H9 (cell line): ENCODE measurements around the gene S100A8. TPM values are rescaled to one million over a fixed set of nuclear protein-coding genes. Genes with fewer than 3 reads are reported as not detected.

Source experiments
- DNase-seq: peaks from one replicate; pipeline ENCODE4 v3.0.0-alpha.2; 2017
- H2AFZ ChIP-seq: one replicate; pipeline ENCODE4 v1.6.1; 2013; ENCODE audit warnings: mild to moderate bottlenecking, low read length, control low read depth, moderate library complexity
- H2AK5ac ChIP-seq: 2 replicates; pipeline ENCODE4 v1.6.1; 2013; ENCODE audit warnings: low read length, control low read depth, mixed read lengths; ENCODE audit not compliant: insufficient read length
- H2BK120ac ChIP-seq: one replicate; pipeline ENCODE4 v1.6.1; 2013; ENCODE audit warnings: low read depth, mild to moderate bottlenecking, low read length, control low read depth, inconsistent platforms; ENCODE audit not compliant: poor library complexity, severe bottlenecking
- H2BK12ac ChIP-seq: 2 replicates; pipeline ENCODE4 v1.6.1; 2013; ENCODE audit warnings: low read length, control low read depth, mixed read lengths, low read depth; ENCODE audit not compliant: insufficient read length
- H2BK15ac ChIP-seq: 2 replicates; pipeline ENCODE4 v1.6.1; 2013; ENCODE audit warnings: low read depth, low read length, control low read depth
- H2BK20ac ChIP-seq: one replicate; pipeline ENCODE4 v1.6.1; 2013; ENCODE audit warnings: low read depth, mild to moderate bottlenecking, low read length, control low read depth, inconsistent platforms; ENCODE audit not compliant: poor library complexity, severe bottlenecking
- H2BK5ac ChIP-seq: 2 replicates; pipeline ENCODE4 v1.6.1; 2013; ENCODE audit warnings: low read length, control low read depth, mixed read lengths; ENCODE audit not compliant: insufficient read length
- H3K14ac ChIP-seq: 2 replicates; pipeline ENCODE4 v1.6.1; 2013; ENCODE audit warnings: low read length, control low read depth; ENCODE audit not compliant: insufficient read depth
- H3K18ac ChIP-seq: 2 replicates; pipeline ENCODE4 v1.6.1; 2013; ENCODE audit warnings: low read depth, mild to moderate bottlenecking, mixed read lengths, low read length, control low read depth; ENCODE audit not compliant: insufficient read length
- H3K23ac ChIP-seq: 2 replicates; pipeline ENCODE4 v1.6.1; 2013; ENCODE audit warnings: low read length, control low read depth, mixed read lengths, low read depth; ENCODE audit not compliant: insufficient read length
- H3K23me2 ChIP-seq: 2 replicates; pipeline ENCODE4 v1.6.1; 2013; ENCODE audit warnings: low read depth, mild to moderate bottlenecking, mixed read lengths, low read length, control low read depth; ENCODE audit not compliant: insufficient read length, poor library complexity, severe bottlenecking
- H3K27ac ChIP-seq: 2 replicates; pipeline ENCODE4 v1.5.1; 2013; ENCODE audit warnings: low read length, control low read depth, mixed read lengths, low read depth; ENCODE audit not compliant: insufficient read length
- H3K27me3 ChIP-seq: 2 replicates; pipeline ENCODE4 v1.6.1; 2013; ENCODE audit warnings: low read length, control low read depth, inconsistent platforms; ENCODE audit not compliant: insufficient read depth
- H3K4ac ChIP-seq: 2 replicates; pipeline ENCODE4 v1.6.1; 2013; ENCODE audit warnings: low read depth, mild to moderate bottlenecking, control low read depth, inconsistent platforms, low read length, moderate library complexity
- H3K4me1 ChIP-seq: 2 replicates; pipeline ENCODE4 v1.6.1; 2013; ENCODE audit warnings: low read length, control low read depth, inconsistent platforms; ENCODE audit not compliant: insufficient read depth
- H3K4me2 ChIP-seq: 2 replicates; pipeline ENCODE4 v1.6.1; 2013; ENCODE audit warnings: low read length, control low read depth, mixed read lengths; ENCODE audit not compliant: insufficient read length, insufficient read depth
- H3K56ac ChIP-seq: 2 replicates; pipeline ENCODE4 v1.6.1; 2013; ENCODE audit warnings: low read depth, mild to moderate bottlenecking, mixed read lengths, low read length, control low read depth; ENCODE audit not compliant: insufficient read length
- H3K79me1 ChIP-seq: 2 replicates; pipeline ENCODE4 v1.6.1; 2013; ENCODE audit warnings: low read depth, mild to moderate bottlenecking, moderate library complexity, low read length, control low read depth, inconsistent platforms; ENCODE audit not compliant: insufficient read depth, poor library complexity, severe bottlenecking
- H3K79me2 ChIP-seq: 2 replicates; pipeline ENCODE4 v1.6.1; 2013; ENCODE audit warnings: low read length, control low read depth, inconsistent platforms; ENCODE audit not compliant: insufficient read depth
- H3K9ac ChIP-seq: 2 replicates; pipeline ENCODE4 v1.6.1; 2013; ENCODE audit warnings: low read length, control low read depth, mixed read lengths; ENCODE audit not compliant: insufficient read length; ENCODE audit errors: extremely low read depth
- H3K9me3 ChIP-seq: one replicate; pipeline ENCODE4 v1.6.1; 2013; ENCODE audit warnings: low read depth, low read length, inconsistent platforms; ENCODE audit not compliant: control insufficient read depth
- H3T11ph ChIP-seq: one replicate; pipeline ENCODE4 v1.6.1; 2013; ENCODE audit warnings: mild to moderate bottlenecking, low read length, control low read depth, inconsistent platforms
- H4K20me1 ChIP-seq: one replicate; pipeline ENCODE4 v1.6.1; 2013; ENCODE audit not compliant: control insufficient read depth, insufficient read length, insufficient read depth
- H4K5ac ChIP-seq: 2 replicates; pipeline ENCODE4 v1.6.1; 2013; ENCODE audit warnings: low read depth, mild to moderate bottlenecking, mixed read lengths, low read length, control low read depth; ENCODE audit not compliant: insufficient read length
- H4K8ac ChIP-seq: replicated peaks from 2 replicates; pipeline ENCODE4 v1.6.1; 2013; ENCODE audit warnings: low read length, control low read depth, mixed read lengths, low read depth; ENCODE audit not compliant: insufficient read length
- H4K91ac ChIP-seq: 2 replicates; pipeline ENCODE4 v1.6.1; 2013; ENCODE audit warnings: low read depth, mild to moderate bottlenecking, moderate library complexity, mixed read lengths, low read length, control low read depth; ENCODE audit not compliant: insufficient read length
- H3K27ac Mint-ChIP-seq, 3 experiments: 2 replicates in 2 of 3; 3 replicates in 1 of 3; pipeline ENCODE4 v1.8.0; 2020 to 2021; ENCODE audit warnings: mixed read lengths in 3 of 3, mild to moderate bottlenecking in 1 of 3, moderate library complexity in 1 of 3
- H3K27me3 Mint-ChIP-seq: 2 replicates; pipeline ENCODE4 v1.8.0; 2021; ENCODE audit warnings: low read depth, mild to moderate bottlenecking, moderate library complexity, mixed read lengths
- H3K36me3 Mint-ChIP-seq, 3 experiments: 2 replicates in 2 of 3; 3 replicates in 1 of 3; pipeline ENCODE4 v1.8.0; 2020 to 2021; ENCODE audit warnings: low read depth in 3 of 3, mixed read lengths in 3 of 3; ENCODE audit not compliant: insufficient read depth in 1 of 3
- H3K4me1 Mint-ChIP-seq, 2 experiments: 2 replicates each; pipeline ENCODE4 v1.8.0; 2020; ENCODE audit warnings: mixed read lengths in 2 of 2
- H3K4me3 Mint-ChIP-seq, 2 experiments: 2 replicates in 1 of 2; 3 replicates in 1 of 2; pipeline ENCODE4 v1.8.0; 2020 to 2021; ENCODE audit warnings: mild to moderate bottlenecking in 2 of 2, mixed read lengths in 2 of 2, moderate library complexity in 1 of 2
- H3K9me3 Mint-ChIP-seq, 2 experiments: 2 replicates in 1 of 2; 3 replicates in 1 of 2; pipeline ENCODE4 v1.8.0; 2020; ENCODE audit warnings: mild to moderate bottlenecking in 2 of 2, mixed read lengths in 2 of 2, moderate library complexity in 1 of 2
- WGBS: extraction: QIAGEN DNeasy Blood & Tissue Kit; methylation state at CpG from one replicate; pipeline ENCODE4 v1.1.7; 2013; ENCODE audit warnings: missing lambda C conversion rate, low lambda C conversion rate, mixed read lengths; ENCODE audit not compliant: insufficient read length; ENCODE audit errors: extremely low coverage; 5-methylcytosine and 5-hydroxymethylcytosine counted together
- total RNA-seq: library from RNA; stranded (reverse); gene quantifications from 2 replicates; pipeline ENCODE4 v1.2.1, GENCODE V29; 2021
- TF ChIP-seq, protein P1 (sequence below): fragments of 200-600 bp; sonication (generic); conservative IDR thresholded peaks from 3 replicates; pipeline ENCODE4 v1.8.0; 2021; ENCODE audit warnings: antibody characterized with exemption, mild to moderate bottlenecking

S100A8 gene
- total RNA-seq, 1 experiment from 2014 or later, result not detected

DNA sequence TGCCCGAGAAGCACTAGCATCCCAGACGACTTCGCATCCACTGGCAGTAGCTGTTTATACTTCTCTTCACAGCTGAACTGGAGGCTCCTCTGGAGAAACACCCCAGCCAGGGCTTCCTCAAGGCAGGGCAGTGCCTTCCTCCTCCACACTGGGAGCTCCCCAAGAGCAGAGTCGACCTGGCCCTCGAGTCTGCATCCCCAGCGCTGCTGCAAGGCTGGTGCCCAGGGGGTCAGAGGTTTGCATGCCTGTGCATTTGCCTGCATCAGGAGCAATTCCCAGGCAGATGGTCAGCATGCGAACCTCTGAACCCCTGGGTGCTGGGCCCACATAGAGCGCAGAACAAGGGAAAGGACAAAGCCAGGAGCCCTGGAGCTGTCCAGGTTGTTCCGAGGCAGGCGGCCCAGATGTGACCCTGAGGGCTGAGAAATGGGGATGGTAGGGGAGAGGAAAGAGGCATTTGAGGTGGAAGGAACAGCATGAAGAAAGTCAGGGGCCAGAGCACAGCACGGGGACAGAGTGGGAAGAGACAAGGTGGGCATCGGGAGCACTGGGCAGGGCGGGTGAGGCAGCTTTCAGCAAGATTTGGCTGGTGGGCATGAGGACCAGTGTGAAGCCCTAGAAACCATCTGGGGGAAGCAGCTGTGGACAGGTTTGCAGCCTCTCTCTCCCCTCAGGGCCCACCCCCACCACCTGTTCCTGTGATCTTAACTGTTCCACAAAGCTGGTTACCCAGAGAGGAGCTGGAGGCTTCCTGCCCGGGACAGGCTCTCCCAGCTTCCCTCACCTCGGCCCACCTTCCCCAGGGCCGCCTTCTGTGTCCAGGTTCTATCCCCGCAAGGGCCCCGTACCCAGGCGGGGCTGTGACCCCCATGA, 6.4 kb upstream of the S100A8 start:
- no peaks in the 10 kb centered on the region for H3K23me2 ChIP-seq
- no peak overlapping the region for H2BK12ac ChIP-seq
- H2BK15ac ChIP-seq, result no peak overlapping the region
- Mint-ChIP-seq H3K4me1 (peaks cover 6 to 8% of the 10 kb centered on the region in 2 experiments; a peak in 3 of 4 replicates), H3K27me3 (peaks cover 9% of the 10 kb centered on the region), H3K36me3 (no peaks in the 10 kb centered on the region; a peak in 1 of 7 replicates), H3K9me3 (no peaks in the 10 kb centered on the region), H3K27ac (no peak overlapping the region), H3K4me3 (no peak overlapping the region)
- no peaks in the 10 kb centered on the region for H3K79me1 ChIP-seq
- H3K9ac ChIP-seq, result no peak overlapping the region
- H2AK5ac ChIP-seq, result no peak overlapping the region
- peaks cover 3% of the 10 kb centered on the region; the same call in 1 of the 2 replicates for H3K4me1 ChIP-seq
- no peak overlapping the region for H3K4me2 ChIP-seq
- H4K8ac ChIP-seq, result no peak overlapping the region
- H3K56ac ChIP-seq, result no peak overlapping the region
- WGBS, result no CpG with 5 or more reads among the region's 19 CpGs
- no peak overlapping the region for H2AFZ ChIP-seq
- H3K9me3 ChIP-seq, result no peaks in the 10 kb centered on the region
- H2BK20ac ChIP-seq, result no peak overlapping the region
- H3K18ac ChIP-seq, result no peak overlapping the region
- H2BK120ac ChIP-seq, result no peak overlapping the region
- TF ChIP-seq, protein P1, sequence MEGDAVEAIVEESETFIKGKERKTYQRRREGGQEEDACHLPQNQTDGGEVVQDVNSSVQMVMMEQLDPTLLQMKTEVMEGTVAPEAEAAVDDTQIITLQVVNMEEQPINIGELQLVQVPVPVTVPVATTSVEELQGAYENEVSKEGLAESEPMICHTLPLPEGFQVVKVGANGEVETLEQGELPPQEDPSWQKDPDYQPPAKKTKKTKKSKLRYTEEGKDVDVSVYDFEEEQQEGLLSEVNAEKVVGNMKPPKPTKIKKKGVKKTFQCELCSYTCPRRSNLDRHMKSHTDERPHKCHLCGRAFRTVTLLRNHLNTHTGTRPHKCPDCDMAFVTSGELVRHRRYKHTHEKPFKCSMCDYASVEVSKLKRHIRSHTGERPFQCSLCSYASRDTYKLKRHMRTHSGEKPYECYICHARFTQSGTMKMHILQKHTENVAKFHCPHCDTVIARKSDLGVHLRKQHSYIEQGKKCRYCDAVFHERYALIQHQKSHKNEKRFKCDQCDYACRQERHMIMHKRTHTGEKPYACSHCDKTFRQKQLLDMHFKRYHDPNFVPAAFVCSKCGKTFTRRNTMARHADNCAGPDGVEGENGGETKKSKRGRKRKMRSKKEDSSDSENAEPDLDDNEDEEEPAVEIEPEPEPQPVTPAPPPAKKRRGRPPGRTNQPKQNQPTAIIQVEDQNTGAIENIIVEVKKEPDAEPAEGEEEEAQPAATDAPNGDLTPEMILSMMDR, result no peak
- H4K5ac ChIP-seq, result no peak overlapping the region
- no peak overlapping the region for H3T11ph ChIP-seq
- no peaks in the 10 kb centered on the region for H4K20me1 ChIP-seq
- H3K27ac ChIP-seq, result no peak overlapping the region
- peak; percentile 15 for DNase-seq
- H3K4ac ChIP-seq, result no peak overlapping the region
- no peak overlapping the region for H2BK5ac ChIP-seq
- H3K27me3 ChIP-seq, result no peaks in the 10 kb centered on the region
- H3K14ac ChIP-seq, result no peak overlapping the region; the same call in 1 of the 2 replicates
- no peaks in the 10 kb centered on the region for H3K79me2 ChIP-seq
- H3K23ac ChIP-seq, result no peak overlapping the region
- no peak overlapping the region for H4K91ac ChIP-seq
